Mammary epithelial cell (primary cell): Measurements from ENCODE around the gene TRA2B.

ENCODE experiments used
- EZH2 ChIP-seq: IDR thresholded peaks from 2 replicates; pipeline ENCODE4 v1.6.1; 2012; ENCODE audit warnings: low read length, inconsistent platforms, borderline replicate concordance
- TF ChIP-seq, protein P1 (sequence below), 2 donors: IDR thresholded peaks in 1 of 2; conservative IDR thresholded peaks in 1 of 2; 2 replicates each; pipeline ENCODE4 v1.5.1; 2011 to 2012; ENCODE audit warnings: inconsistent platforms in 2 of 2, low read length in 2 of 2, mild to moderate bottlenecking in 2 of 2, control low read depth in 1 of 2, low read depth in 1 of 2; ENCODE audit not compliant: insufficient read depth in 1 of 2; ENCODE audit errors: extremely low read depth in 1 of 2

DNA sequence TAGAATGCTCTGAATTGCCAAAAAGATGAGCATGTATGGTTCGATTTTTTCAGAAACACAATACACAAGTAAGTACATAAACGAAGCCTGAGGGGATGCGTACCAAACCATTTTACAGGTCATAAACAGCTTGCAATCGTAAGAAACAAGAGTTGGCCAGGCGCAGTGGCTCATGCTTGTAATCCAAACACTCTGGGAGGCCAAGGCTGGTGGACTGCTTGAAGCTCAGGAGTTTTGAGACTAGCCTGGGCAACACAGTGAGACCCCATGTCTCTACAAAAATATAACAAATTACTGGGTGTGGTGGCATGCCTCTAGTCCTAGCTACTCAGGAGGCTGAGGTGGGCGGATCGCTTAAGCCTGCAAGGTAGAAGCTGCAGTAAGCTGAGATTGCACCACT is 13.4 kb downstream of the TRA2B start:
- TF ChIP-seq, protein P1, sequence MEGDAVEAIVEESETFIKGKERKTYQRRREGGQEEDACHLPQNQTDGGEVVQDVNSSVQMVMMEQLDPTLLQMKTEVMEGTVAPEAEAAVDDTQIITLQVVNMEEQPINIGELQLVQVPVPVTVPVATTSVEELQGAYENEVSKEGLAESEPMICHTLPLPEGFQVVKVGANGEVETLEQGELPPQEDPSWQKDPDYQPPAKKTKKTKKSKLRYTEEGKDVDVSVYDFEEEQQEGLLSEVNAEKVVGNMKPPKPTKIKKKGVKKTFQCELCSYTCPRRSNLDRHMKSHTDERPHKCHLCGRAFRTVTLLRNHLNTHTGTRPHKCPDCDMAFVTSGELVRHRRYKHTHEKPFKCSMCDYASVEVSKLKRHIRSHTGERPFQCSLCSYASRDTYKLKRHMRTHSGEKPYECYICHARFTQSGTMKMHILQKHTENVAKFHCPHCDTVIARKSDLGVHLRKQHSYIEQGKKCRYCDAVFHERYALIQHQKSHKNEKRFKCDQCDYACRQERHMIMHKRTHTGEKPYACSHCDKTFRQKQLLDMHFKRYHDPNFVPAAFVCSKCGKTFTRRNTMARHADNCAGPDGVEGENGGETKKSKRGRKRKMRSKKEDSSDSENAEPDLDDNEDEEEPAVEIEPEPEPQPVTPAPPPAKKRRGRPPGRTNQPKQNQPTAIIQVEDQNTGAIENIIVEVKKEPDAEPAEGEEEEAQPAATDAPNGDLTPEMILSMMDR (conservative IDR thresholded peaks at IDR 0.05 in 1 of 2, IDR thresholded peaks at IDR 0.05 in 1 of 2; ENCODE audit: extremely low read depth in 1 of 2, insufficient read depth in 1 of 2, low read depth in 1 of 2, low read length in 2 of 2): no peak
- no peak for TF ChIP-seq EZH2
